NOMO-1 treated with DMSO at 0.1 percent for 48 hours (cell line): ENCODE measurements around the gene NUTM2E.
"Not testable (repeated sequence)": the region's sequence is repeated elsewhere in the genome, so short reads cannot be mapped to it uniquely, and the experiment has no call there.

Source experiments
- DNase-seq: peaks from one replicate; lab custom pipeline; 2025; ENCODE audit not compliant: unreplicated experiment; lab: John Stamatoyannopoulos, UW

NUTM2E gene

DNA sequence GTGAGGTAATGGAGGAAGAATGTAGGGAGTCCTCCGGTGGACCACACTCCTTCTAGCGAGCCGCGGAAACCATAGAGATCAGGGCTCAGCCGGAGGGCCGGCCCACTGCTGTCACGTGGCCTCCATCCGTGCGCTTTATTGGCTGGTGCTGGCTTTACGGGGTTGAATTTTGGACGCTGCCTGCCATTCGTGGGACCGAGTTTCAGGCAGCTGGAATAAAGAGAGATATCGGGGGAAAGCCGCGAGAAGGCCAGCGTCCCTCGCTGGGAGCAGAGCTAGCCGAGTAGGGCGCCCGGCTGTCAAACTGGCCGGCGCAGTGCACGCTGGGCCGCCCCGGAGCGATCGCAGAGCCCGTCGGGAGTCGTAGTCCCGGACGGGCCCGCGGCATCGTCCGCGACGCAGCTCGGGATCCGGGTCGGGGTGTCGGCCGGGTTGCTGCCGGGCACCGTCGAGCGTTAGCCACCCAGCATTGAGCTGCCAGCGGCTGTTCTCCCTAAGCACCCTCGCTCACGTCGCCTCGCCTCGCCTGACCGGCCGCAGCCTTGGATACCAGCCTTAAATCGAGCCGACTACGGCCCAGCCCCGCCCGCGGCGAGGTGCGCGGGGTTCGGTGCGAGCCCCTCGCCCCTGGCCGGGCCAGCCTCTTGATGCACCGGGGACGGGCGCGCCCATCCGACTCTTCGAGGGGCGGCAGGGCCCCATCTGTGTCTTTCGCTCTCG, at the start of gene NUTM2E:
Gene NUTM2E, plus strand, starts transcription at position 244 of the 720 bp plus-strand sequence. CDS start 15,002 bp downstream, outside the sequence.
- DNase-seq: peak; percentile 58

DNA sequence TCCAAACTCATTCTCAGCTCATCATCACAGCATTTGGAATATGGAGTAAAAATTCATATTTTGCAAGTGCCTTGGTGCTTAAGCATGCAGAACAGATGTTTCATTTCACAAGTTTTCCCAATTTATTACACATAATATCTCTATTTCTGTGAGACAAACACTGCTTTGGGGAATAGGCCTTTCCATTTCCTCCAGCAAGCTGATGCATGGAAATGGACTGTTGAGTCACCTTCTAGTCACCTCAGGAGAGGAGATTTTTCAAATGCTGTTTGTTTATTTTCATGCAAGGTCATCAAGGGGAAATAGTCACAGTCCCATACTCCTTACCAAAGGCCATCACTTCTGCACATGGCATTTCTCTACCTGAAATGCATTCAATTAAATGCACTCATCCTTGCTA, 48.5 kb upstream of the NUTM2E start:
- not testable (repeated sequence) for DNase-seq

- peak; percentile 53 for DNase-seq
These were observed 47.1 kb upstream of the NUTM2E start for GRCh38 chr10:79779310-79779938.

GRCh38 chr10:79779992-79780391, 46.5 kb upstream of the NUTM2E start:
- not testable (repeated sequence) for DNase-seq

DNA sequence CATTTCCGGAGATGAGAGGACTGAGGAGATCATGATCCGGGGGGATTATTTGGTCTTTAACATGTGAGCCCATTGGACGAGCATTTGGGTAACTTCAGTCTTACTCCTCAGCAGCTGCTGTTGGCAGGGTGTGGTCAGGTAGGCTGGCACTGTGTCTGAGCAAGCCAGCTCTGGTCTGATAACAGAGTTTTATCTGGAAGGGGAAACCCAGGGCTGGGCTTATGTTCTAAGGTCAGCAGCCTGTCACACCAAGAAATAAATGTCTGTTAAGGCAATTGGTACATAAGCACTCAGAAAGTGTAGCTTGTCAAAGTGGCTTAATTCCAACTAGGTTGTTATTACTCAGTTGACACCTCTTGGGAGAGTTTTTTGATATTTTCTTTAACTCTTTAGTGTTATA, 45.0 kb upstream of the NUTM2E start:
- DNase-seq: not testable (repeated sequence)

DNA sequence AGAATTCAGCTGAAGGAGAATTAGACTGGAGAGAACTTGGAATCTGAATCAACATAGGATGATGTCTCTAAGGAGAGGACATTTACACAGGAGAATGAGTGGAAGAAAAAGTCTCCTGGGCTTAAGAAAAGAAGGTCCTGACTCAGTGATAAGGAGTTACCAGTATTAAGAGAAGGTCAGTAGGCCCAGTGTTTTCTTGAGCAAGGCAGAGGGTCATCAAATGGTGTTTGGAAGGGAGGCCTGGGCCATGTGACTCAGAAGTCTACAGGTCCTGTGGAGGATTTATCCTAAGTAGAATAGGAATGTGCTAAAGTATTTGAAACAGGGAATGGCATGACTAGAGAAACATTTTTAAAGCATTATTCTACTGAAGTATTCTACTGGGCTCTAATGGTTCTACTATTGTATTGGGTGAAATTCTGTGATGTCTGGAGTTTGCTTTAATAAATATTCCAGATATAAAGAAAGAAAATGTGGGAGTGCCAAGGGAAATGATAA, 39.0 kb upstream of the NUTM2E start:
- DNase-seq: not testable (repeated sequence)

DNA sequence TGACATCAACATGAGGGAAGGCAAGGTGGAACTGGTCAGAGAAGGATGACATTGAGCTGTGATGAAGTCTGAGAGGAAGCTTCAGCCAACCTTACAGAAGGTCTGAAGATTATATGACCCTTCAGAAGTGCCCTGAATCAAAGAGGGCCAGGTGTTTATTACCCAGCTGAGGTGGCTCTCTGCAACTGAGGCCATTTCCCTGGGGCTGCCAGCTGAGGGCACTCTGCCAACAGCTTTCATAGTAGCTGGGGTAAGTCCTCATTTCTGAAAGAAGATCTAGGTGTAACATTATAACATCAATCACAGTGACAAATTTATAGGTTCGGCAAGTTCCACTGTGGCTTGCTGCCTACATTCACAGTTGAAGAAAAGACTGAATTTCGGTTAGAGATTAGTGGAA, 37.2 kb upstream of the NUTM2E start:
- not testable (repeated sequence) for DNase-seq

DNA sequence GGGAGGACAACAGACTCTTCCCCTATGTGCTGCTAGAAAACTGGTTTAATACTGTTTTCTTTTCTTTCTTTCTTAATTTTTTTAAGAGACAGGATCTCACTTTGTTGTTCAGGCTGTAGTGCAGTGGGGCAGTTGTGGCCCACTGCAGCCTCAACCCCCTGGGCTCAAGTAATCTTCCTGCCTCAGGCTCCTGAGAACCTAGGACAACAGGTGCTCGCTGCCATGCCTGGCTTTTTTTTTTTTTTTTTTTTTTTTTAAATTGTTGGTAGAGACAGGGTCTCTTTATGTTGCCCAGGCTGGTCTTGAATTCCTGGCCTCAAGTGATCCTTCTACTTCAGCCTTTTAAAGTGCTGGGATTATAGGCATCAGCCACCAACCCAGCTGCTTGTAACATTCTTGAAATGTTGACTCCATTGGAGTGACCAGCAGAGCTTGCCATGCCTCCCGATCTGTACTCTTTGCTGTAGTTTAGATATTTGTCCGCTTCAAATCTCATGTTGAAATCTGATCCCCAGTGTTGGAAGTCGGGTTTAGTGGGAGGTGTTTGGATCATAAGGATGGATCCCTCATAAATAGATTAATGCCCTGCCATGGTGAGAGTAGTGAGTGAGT, 34.5 kb upstream of the NUTM2E start:
- DNase-seq: not testable (repeated sequence)

- not testable (repeated sequence) for DNase-seq
These were observed 27.2 kb upstream of the NUTM2E start for GRCh38 chr10:79799337-79799736.

- not testable (repeated sequence) for DNase-seq
These were observed 20.7 kb upstream of the NUTM2E start for GRCh38 chr10:79805857-79806256.

DNA sequence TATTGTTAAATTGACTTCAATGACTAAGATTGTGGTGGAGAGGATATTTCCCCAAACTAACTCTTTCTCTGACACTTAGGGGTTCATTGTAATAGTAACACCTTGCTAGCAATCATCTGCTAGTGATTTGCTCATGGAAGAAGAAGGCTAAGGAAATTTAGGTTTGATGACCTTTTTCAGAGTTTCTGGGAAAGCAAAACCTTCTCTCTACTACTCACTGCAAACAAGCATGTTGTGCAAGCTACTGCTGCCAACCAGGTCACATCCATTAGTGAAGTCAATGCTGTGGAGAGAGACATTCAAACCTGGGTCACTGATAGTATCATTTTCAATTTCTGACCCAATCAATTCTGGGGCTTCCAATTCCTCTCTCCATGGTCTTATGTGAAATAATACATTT, 14.6 kb upstream of the NUTM2E start:
- not testable (repeated sequence) for DNase-seq

DNA sequence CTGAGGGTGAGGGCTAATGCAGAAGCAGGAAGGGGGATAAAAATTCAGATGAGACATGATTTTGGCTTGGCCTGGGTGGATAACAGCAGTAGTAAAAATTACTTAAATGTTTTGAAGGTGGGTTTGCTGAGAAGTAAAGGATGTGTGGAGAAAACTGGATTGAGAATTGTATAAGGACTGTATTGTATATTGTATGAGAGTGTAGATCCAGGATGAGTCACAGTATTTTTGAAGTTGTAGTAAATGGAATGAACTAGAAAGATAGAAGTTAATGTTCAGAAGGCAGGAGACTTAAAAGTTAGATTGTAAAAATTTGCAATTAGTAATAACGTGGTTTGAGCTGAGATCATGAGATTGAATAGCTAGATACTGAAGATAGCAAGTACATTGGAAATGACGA, 10.2 kb upstream of the NUTM2E start:
- not testable (repeated sequence) for DNase-seq

GRCh38 chr10:79823387-79823786, 3.2 kb upstream of the NUTM2E start:
- not testable (repeated sequence) for DNase-seq

DNA sequence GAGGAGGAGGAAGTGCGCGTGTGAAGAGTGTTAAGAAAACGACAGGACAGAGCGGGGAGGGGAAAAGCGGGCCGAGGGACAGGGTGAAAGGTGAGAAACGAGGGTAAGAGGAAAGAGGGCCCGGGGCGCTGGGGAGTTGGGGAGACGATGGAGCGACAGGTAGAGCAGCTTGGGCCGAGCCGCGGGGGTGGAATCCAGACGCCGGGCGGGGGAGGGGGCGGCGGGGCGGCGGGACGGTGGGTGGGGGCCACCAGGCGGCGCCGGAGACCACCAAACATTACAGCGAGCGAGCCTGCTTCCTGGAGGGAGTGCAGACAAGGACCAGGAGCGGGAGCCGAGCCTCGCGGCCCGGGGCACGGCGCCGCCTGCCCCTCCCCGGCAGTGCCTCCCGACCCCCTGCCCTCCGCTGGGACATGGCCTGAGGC, 940 bp upstream of the NUTM2E start:
- not testable (repeated sequence) for DNase-seq

DNA sequence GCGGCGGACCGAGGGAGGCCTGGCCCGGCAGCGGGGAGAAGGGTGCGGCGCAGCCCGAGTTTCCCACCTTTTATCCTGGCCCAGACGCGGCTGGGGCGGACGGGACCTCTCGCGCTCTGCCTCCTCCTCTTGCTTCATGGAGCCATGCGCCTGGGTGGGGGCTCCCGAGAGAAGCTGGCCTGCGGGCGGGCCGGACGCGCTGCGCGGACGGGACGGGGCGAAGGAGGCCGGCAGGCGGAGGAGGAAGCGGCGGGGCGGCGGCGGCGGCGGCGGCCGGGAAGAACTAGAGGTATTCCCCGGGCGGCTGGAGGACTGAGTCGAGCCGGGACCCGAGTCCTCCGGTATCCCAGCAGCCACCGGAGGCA, 426 bp upstream of the NUTM2E start:
- DNase-seq: not testable (repeated sequence)

- DNase-seq: not testable (repeated sequence)
These were observed 7.3 kb downstream of the NUTM2E start for GRCh38 chr10:79833833-79834232.

DNA sequence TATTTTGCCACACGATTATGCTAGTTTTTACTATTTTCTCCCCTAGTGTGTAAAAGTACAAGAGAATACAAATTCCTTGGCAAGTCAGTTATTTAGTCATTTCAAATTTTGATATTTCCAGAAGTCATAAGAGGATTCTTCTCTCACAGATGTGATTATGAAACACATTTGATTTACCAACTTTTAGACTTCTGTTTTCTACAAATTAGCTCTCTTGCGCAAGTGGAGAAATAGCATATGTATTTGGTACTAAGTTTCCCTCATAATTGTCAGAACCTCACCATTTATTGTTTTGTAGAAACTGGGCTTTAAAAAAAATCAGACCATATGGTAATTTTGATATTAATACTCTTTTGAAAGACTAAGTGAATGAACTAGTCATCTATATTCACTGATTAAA, 9.4 kb downstream of the NUTM2E start:
- not testable (repeated sequence) for DNase-seq

GRCh38 chr10:79836891-79837290, 10.4 kb downstream of the NUTM2E start:
- not testable (repeated sequence) for DNase-seq

DNA sequence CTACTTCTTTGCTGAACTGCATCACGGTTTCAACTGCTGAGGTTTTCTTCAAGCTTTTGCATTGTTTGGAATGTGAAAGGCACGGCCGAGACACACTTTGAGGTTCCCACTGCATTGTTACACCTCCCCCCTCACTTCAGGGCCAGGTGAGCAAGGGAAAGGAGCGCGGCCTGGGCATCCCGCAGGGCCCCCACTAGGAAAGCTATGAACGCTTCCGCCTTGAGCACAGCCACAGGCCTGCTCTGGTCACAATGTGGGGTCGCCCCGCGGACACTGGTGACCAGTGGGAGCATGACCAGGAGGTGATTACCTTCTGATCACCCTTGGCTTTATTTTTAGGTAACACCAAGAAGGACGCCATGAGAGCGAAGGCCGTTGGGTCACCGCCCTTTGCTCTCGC, 11.9 kb downstream of the NUTM2E start:
- not testable (repeated sequence) for DNase-seq

DNA sequence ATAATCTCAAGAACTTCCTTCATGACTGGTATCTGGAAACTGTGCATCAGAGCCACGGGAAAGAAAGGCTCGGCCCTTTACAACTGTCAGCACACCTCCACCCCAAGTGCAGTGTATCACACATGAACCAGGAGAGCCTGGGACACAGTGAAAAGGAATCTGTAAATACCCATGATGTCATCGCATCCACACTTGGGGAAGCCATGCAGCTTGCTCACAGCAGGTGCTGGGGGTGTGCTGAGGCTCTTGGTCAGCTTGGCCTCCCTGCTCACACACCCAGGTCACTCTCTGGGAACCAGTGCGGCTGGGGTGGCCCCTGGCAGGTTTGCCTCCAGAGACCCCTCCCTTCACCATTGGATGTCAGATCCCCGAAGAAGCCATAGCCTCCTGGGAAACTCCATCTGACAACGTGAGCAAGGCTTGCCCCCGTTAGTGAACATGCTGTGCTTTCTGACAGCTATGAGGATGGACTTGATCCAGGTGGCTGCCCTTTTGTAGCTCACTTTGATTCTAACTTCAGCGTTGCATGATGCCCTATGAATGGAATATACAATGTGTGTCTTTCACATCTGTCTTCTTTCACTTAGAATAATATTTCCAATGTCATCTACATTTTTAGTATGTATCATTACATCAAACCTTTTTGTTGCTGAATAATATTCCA, 26.8 kb downstream of the NUTM2E start:
- not testable (repeated sequence) for DNase-seq

DNA sequence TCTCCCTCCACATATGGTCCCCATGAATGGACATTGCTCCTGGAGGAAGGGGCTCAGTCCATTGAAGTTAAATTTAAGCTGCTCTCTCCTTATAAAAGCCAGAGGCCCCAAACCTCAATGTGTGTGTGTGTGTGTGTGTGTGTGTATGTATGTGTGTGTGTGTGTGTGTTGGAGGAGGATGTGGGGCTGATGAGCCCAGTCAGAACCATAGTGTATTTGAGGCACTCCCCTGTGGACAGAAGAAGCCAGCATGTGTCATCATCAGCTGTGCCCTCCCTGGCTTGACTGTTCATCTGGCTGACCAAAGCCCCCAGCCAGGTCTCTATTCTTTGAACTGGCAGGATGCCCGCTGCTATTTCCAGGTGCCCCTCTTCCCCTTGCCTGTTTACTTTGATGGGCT, 35.7 kb downstream of the NUTM2E start:
- not testable (repeated sequence) for DNase-seq
